NCI-H2081 treated with DMSO at 0.1 percent for 48 hours (cell line): ENCODE measurements around the gene LYL1.
A peak's percentile ranks its signal among the peaks of the same experiment; 100 is the strongest.

Experiments
- DNase-seq: peaks from one replicate; lab custom pipeline; 2025; lab: John Stamatoyannopoulos, UW

The LYL1 gene

DNA sequence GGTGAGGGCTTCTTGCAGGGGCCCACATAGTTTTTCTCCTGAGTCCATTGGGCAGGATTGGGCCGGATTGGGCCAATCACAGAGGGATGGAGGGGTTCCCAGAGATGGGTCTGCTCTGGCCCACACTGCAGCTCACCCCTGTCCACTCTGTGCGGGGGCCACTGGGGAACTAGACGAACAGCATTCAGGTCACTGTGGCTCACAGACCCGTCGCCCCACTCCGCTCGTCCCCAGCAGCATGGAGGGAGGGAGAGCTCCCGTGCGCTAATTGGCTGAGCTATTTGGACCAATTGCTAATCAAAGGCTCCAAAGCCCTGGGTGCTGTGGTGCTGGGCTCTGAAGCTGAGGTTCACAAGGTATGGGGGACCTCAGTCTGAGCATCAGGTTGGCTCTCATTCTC is 26.7 kb upstream of the LYL1 start:
- no peak for DNase-seq

DNA sequence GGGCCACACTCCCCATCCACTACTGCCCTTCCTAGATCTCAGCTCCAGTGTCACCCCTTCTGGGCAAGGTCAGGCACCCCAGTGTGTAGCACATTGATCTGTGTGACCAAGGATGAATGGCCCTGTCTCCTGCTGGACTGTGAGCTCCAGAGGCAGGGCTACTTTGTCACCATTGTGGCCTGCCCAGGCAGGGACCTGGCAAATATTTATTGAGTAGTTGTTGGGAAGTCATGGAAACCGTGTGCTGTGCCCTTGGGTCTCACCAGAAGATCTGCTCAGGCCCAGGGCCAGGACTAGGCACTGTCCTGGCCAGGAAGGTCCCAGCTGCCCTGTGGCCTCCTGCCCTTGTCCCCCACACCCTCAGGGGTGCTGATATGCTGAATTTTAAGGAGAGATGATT is 25.9 kb upstream of the LYL1 start:
- DNase-seq = no peak

DNA sequence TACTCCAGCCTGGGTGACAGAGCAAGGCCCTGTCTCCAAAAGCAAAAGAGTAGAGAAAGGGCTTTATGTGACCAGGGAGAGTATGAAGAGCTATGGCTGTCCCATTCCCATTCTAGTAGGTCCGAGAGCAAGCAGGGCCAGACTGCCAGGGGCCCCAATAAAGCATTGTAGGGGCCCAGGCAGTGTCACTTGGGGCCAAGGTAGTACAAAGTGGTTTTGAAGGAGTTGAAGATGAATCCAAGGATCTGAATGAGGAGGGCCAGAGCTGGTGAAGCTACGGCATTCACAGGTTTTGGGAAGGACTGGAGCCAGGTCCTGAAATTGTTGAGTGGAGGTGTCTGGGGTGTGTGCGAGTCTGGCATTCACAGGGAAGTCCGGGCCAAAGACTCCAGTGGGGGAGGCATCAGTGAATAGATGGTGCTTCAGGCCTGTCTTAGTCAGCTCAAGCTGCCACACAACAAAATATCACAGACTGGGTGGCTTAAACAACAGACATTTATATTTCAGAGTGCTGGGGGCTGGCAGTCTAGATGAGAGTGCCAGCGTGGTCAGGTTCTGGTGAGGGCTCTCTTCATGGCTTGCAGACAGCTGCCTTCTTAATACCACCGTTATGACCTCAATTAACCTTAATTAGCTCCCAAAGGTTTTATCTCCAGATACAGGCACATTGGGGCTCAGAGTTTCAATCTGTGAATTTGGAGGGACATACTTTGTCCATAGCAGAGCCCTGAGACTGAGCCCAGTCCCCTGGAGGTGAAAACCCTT is 25.3 kb upstream of the LYL1 start:
- DNase-seq = no peak

DNA sequence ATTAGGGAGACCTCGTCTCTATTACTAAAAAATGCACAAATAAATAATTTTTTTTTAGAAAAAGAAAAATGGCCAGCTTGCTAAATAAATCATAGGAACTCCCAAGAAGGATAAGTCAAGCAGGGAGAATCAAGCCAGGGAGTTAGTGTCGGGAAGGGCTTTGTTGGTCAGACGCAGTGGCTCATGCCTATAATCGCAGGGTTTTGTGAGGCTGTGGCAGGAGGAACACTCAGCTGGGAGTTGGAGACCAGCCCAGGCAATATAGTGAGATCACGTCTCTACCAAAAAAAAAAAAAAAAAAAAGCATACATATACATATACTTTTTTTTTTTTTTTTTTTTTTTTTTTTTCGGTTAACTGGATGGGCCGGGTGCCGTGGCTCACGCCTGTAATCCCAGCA is 24.4 kb upstream of the LYL1 start:
- DNase-seq = no peak

DNA sequence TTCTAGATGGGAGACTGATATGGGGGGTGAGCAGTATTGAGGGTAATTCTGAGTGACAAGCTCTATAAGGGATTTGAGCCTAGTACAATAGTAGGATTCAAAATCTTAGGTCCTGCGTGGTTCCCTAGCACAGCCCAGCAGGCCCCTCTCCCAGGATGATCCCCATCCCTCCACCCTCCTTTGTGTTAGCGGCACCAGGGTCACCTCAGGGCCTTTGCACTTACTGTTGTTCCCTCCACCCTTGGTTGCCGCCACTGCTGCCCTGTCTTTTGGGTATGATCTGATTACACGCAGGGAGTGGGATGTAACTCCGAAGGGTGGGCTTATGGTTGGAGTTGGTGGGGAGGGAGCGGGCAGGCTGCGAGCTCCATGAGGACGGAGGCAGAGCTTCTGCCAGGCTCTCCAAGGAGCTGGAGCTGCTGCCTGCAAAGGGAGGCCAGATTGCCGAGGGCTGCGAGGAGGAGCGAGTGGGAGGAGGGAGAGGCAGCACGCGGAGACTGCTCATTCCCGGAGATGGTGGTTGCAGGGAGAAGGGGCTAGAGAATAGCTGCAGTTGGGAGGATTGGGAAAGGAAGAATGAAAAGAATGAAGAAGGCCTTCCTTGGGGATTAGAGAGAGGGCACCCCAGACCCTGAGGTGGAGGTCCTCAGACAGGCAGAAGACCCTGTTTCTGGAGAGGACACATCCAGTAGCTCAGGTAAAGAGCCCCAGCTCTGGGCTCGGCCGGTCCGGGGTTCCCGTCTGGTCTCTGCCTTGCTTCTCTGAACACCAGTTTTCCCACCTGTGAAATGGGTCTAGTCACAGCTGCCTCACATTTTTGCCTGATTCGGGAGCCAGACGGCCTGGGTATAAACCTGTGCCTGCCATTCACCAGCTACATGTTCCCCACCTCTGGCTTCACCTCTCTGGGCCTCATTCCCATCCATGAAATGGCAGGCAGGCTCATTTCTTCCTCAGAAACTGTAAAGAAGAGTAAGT is 20.6 kb upstream of the LYL1 start:
- no peak for DNase-seq

DNA sequence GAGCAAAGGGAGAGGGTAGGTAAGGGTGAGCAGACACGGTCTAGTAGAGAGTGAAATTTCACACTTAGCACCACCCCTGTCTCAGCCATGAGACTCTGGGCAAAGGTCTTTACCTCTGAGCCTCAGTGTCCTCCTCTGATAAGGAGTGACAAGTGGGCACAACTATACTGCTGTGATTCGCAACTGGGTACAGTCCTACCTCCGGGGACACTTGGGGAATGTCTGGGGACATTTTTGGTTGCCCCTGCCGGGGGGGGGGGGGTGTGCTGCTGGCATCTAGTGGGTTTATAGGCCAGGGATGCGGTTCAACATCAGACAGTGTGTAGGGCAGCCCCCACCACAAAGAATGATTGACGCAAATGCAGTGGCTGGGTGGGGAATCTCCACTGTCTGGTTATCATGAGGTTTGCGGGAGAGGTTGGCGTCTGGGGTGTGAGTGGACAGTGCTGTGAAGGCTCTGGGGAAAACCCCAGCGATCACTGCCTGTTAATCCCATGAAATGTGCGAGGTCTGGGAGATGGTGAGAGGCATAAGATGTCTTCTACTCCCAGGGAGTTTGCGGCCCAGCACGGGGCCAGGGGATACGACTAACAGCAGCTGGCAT is 19.7 kb upstream of the LYL1 start:
- DNase-seq = no peak

DNA sequence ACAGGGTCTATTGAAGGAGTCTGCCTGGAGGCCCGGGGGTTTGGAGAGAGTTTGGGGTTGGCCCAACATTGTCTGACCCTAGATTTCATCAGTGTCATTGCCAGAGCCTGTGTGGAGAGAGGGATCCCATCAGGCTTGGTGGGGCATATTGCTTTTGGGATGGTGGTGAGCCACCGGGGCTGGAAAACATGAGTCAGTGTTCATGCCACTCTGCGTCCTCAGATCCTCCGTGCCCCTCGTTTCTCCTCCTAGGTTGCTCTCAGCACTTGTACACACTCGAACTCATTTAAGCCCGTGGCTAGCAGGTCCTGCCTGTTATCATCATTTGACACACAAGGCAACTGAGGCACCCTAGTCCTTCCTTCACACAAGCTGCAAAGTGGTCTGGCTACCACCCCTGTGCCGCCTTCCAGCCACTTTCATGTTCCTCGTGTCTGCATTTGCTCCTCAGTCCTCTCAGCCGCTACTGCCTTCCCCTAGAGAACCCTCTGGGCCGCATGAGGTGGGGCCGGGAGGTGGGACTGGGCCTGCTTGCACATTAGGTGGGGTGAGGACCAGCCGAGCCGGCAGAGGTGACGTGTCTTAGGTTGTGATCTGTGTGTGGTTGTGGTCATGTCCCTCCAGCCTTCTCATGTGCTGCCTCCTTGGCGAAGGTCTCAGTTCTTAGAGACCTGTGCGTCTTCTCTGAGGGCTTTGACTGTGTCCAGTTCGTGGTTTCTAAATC is 19.1 kb upstream of the LYL1 start:
- no peak for DNase-seq

DNA sequence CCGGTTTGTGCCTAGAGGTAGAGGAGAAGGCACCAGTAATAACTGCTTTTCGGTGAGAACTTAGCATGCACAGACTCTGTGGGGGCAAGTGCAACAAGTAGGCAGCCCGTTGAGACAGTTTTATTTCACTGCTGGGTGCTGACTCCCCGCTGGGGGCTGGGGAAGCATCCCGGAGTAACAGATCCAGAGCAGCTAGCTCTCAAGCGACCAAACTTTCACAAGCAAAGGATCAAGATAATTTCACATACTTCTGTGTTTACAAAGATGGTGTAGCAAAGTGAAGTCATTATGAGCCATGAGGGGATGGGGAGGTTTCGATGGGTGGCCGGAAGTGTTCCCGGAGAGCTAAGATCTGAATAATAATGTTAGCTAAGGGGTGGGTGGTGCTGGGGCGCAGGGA is 18.2 kb upstream of the LYL1 start:
- DNase-seq = no peak

DNA sequence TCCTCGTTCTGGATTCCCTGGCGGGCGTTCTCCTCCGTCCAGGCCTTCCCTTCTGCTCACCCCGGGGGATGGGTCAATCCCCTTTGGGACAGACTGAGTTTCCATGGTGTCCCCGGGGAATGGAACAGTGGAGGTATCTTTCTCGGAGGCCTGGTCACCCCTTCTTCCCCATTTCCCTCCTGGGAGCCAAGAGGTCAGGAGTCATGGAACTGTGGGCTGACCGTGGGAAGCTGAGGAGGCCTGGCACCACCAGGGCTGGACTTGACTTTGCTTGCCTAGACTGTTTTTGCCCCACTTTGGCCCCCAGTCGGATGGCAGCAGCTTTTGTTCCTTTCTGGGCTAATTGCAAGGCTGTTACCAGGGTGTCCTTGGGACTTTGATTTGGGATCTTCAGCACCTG is 17.4 kb upstream of the LYL1 start:
- no peak for DNase-seq

DNA sequence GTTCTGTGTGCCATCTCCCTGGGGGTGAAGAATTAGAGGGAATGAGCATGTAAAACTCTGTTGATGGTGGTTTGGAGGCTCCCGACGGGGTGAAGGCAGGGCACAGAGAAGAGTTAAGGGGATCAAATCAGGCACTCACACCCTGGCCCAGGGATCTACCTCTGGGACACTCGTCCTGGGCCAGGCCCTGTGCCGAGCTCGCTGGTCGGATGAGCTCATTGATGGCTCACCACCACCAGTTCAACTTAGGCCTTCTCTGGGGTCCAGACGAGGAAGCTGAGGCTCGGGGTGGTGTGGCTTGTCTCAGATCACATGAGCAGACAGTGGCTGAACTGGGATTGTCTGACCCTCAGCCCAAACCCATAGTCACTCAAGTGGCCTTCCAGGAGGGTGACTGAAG is 17.0 kb upstream of the LYL1 start:
- DNase-seq = no peak

DNA sequence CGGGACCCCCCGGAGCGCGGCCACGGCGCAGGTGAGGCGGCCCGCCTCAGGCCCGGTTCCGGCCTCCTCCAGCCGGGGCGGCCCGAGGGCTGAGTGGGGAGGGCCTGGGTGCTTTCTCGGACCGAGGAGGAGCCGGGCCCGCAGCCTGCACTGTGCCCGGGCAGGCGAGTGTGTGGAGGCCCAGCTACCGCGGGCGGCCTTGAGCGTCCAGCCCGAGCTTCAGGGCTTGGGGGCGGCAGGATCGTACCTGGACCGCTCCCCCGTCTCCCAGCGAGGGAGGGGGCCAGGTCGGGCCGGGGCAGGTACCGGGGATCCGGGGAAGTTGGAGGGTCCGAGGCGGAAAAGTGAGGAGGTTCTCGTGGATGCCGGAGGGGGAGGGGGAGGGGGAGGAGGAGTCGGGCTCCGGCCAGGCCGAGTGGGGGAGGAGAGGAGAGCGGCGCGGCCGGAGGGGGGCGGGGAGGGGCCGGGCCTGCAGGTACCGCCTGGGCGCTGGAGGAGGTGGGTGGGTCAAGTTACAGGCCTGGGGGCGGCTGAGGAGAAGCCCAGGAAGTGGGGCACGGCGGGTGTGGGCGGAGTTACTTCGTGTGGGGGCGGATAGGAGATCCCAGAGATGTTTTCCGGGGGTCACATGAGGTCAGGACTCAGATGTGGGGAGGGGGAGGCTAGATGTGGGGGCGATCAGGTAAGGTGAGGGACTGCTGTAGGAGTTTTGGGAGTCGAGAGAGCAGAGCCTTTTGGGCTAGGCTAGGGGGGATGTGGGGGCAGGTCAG is 16.0 kb upstream of the LYL1 start:
- no peak for DNase-seq

DNA sequence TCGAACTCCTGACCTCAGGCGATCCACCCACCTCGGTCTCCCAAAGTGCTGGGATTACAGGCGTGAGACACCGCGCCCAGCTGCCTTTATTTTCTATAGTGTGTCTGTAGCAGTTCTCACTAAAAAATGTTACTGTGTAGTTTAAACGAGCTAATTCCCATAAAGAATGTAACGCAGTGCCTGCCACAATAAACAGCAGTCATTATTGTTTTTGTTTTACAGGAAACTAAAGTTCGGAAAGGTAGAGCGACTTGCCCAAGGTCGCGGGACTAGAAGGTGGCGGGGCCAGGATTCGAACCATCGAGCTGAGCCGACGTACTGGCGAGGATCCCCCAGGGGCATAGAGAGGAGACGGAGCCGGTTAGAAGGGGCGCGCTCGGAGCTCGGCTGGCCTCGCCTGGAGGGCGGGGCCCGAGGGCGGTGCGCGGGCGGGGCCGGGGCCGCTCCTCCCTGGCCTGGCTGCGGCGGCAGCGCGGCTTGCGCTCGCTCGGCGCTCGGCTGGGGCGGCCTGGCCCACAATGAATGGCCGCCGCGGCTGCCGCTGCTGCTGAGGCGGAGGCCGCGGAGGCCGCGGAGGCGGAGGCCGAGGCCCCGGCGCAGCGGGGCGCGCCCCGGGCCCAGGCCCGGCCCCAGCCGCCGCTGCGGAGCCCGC is 15.2 kb upstream of the LYL1 start, which contains the start of gene NACC1:
Gene NACC1, plus strand, starts transcription at position 493 of the 652 bp plus-strand sequence. CDS start 16,944 bp downstream, outside the sequence.
- DNase-seq = peak; percentile 67

DNA sequence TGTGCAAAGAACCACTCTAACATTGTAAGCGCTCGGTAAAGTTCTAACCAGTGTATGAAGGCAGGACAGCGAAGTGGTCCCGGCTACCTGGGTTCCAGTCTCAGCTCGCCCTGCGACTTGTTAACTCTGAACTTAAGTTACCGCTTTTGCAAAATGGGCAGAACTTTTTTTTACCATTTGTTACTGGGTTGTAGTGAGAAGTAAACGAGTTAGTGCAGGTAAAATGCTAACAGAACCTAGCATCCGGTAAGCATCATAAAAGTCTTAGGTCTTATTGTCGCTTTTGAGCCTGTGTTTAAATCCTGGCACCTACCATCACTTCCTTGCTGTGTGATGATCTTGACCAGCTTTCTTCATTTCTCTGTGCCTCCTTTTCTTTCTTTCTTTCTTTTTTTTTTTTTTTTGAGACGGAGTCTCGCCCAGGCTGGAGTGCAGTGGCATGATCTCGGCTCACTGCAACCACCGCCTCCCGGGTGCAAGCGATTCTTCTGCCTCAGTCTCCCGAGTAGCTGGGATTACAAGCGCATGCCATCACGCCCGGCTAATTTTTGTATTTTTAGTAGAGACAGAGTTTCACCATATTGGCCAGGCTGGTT is 14.6 kb upstream of the LYL1 start:
- DNase-seq = no peak

DNA sequence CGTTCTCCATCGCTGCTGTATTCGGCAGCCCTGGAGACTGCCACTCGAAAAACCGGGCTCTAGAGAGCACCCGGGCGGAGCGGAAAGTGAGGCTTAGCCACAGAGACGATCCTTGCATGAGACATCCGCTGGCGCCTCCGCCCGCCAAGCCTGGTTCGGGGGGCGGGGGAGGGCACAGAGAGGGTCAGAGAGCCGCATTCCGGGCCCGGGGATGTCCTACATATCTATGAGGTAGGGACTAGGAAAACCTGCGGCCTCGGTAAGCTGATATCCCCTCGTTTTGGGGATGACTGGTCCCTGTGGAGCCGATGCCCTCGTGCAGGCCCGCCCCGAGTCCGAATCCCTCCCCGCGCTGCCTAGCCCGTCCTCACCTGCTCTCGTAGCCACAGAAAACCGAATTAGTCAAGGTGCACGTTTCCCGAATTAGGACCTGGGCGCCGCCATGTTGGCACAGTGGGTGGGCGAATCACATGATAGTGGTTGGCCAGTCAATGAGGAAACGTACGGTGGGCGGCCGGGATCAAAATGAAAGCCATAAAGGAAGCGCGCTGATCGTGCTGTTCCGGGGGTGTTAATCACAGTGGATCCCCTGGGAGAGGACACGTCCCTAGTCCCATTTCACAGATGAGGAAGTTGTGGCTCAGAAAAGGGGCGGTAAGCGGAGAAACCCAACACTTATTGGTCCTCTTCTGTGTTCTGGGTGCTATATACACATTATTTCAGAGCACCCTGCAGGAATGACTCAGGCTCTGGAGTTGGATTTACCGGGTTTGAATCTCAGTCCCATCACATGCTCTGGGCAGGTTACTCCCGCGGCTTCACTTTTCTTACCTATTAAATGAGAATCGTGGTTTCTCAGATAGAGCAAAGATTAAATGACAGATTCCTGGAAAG is 13.9 kb upstream of the LYL1 start, which contains the start of gene TRMT1:
Gene TRMT1, minus strand, starts transcription at position 459 of the 894 bp plus-strand sequence. Its CDS starts 341 bp downstream, at position 118.
- peak; percentile 56 for DNase-seq

DNA sequence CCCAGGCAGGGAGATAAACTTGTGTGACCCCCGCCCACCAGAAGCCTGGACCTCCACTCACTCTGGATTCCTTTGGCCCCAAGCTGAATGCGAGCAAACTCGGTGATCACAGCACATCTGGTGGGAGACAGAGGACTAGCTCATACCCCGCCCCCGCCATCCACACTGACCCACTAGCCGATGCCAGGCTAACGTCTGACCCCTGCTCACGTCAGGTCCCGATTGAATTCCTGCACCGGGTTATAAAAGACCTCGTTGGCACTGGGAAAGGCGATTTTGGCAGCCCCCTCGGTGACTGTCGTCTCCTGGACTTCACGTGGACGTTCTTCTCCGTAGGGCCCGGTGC is 13.3 kb upstream of the LYL1 start:
- DNase-seq = no peak

DNA sequence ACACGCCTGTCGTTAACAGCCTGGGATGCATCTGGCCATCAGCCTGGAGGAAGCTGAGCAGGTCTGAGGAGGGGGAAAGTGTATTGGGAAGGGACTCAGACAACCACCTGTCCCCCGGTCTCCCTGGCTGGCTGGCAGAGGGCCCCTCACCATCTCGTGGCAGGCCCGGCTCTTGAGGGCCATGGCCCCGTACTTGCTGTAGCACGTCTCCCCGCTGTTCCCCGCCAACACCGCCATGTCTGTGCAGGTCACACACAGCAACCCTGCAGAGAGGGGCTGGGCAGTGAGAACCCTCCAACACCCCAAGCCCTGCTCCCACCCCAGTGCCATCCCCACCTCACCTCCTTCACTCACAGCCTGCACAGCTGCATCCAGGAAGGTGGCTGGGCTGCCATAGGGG is 9.9 kb upstream of the LYL1 start:
- DNase-seq = no peak

DNA sequence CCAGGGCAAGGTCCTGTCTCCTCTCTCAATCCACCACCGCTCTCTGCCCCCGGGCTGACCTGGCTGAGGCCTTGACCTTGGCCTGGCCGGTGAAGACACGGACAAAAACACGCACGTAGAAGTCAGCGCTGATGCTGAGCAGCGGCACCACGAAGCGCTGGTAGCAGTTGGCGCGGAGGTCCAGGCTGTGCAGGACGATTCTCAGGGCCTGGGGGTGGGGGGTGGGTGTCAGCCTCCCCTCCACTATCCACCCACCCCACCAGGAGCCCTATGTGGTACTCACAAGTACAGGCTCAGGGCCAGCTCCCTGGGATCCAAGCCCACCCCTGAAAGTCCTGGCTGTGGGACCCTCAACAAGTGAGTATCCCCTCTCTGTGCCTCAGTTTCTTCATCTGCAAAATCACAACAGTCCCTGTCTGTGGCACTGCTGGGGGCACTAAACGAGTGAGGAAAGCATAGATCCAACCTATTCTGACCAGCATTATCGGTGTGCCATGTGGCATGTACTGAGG is 7.5 kb upstream of the LYL1 start:
- DNase-seq = no peak

DNA sequence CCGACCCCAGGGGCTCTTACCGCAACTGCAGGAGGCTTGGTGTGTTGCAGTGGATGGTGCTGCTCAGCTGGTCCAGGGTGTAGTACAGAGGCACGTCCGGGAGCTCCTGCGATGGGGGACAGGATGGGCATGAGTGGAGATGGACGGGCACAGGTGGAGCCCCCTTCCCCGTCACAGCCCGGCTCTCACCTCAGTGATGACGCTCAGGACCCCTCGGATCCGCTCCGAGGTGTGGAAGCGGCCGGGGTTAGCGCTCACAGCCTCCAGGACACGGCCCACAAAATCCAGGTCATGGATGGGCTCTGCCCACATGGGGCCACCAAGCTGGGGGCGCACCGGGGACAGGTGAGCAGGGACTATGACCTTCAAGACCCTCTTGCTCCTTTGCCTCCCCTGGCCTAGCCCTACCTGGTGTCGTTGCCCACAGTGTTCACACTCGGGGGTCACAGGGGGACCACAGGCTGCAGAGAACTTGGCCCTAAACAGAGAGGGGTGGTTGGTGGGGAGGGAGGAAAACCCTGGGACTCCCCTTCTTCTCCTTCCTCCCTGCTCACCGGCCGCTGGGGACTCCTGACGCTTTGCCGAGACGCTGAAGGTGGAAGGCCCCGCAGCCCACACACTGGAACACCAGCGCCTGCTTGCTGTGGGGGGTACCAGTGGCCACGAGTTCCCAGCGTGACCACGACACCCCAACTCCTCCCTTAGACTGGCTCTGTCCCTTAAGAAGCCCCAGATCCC is 6.9 kb upstream of the LYL1 start:
- DNase-seq = no peak
